ENCODE measurements around the gene TMA7B.

The TMA7B gene

DNA sequence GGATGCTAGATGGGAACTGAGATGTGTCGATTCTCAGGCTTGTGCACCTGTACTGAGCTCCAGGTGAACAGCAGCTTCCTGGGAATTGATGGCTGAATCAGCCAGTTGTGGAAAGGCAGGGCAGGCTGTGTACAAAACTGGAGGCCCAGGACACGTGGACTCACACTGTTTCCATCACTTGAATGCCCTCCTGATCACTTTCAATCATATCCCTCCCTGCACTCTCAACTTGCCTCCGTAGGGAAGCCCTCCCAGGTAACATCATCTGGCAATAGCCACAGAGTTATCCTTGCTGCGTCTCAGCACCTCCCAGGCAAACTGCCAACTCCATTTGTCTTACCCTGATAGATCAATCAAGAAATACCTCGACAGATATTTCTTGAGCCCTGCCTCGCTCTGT, 44.6 kb downstream of the TMA7B start:
- DNase-seq = no peak

DNA sequence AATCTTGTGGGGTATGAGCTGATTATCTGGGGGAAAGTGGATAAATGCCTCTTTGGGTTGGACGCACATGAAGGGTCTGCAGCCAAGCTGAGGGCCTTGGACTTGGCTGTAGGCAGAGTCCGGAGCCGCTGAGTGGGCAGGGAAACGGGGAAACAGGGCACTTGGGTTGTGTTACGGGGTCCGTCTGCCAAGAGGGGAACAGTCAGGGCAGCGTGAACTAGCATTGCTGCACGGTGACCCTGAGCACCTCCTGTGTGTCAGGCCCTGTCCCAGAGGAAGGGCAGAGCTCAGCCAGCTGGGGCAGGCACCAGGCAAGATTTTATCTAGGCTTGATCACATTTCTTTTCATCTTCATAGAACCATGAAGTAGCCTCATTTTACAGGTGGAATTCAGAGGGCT, 46.4 kb downstream of the TMA7B start:
- no peak for DNase-seq

DNA sequence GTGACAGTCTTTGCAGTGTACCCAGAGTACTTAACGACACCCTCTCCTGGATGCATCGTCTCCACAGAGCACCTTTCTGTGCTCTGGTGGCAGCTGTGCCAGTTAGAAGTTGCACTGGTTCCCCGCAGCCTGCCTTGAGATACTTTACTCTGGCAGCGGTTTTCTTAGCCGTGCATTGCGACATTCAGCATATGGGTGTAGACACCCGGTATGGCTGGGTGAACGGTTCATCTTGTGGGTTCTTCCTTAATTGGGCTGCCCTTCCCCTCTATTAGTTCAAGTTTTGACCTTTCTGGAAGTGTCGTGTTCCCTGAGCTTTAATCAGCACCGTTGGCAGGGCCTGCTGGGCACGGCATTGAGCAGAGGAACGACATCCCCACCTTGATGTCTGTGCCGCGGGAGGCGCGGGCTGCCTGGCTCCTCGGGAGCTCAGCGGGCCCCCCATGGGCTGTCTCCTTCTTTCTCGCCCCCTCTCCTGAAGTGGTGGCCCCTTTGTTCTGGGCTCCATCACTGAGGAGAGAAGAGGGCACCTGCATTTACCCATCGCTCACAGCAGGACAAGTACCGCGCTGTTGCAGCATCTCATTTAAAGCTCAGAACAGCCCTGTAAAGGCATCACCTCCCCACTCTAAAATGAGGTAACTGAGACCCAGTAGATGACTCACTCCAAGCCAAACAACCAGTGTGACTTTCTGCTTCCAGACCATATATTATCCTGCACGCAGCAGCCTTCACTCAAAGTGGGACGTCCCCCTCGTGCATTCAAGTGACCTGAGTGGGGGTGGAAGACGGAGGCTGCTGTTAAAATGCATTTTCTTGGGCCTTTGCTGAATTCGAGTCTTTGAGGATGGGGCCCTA, 47.9 kb downstream of the TMA7B start:
- no peak for DNase-seq

DNA sequence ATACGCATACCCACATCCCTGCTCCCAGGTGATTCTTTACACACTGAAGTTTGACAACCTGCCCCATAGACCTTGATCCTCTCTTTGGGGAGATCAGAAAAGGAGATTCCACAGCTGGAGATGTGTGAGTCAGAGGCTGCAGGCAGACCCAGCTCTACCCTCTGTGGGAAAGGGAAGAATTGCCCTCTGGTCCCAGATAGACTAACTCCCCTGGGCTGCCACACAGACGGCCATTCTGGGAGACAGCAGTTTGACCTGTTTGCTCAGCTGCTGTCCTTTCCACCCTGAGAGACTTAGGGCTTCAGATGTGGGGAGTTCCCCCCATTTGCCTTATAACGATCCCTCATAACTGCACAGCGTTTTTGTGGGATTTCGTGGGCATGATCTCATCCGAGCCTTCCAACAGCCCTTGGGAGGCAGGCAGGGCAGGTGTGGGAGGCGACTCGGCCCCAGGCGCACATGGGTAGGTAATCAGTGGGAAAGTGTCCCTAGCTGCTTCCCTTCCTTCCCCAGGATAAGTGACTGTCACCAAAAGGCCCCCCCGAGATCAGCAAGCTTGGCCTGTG, 48.6 kb downstream of the TMA7B start:
- DNase-seq = no peak

DNA sequence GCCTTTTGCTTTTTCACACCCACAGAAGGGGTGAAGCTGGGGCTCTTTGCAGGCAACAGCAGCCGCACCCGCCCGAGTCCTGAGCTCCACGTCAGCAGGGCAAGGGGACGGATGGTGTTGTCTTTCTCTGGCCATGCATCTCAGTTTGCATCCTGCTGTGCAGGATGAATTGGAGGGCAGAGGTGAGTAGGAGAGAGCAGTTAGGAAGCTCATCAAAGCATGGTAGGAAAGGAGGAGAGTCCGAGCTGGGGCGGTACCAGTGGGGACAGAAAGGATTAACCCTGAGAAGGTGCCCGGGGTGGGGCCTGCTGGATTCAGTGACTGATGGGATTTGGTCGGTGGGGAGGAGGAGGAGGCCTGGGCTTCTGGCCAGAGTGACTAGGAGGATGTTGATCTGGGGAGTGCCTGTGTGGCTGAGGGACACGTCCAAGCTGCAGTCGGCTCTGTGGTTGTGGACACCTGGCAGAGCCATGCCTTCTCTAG, 49.1 kb downstream of the TMA7B start:
- no peak for DNase-seq

DNA sequence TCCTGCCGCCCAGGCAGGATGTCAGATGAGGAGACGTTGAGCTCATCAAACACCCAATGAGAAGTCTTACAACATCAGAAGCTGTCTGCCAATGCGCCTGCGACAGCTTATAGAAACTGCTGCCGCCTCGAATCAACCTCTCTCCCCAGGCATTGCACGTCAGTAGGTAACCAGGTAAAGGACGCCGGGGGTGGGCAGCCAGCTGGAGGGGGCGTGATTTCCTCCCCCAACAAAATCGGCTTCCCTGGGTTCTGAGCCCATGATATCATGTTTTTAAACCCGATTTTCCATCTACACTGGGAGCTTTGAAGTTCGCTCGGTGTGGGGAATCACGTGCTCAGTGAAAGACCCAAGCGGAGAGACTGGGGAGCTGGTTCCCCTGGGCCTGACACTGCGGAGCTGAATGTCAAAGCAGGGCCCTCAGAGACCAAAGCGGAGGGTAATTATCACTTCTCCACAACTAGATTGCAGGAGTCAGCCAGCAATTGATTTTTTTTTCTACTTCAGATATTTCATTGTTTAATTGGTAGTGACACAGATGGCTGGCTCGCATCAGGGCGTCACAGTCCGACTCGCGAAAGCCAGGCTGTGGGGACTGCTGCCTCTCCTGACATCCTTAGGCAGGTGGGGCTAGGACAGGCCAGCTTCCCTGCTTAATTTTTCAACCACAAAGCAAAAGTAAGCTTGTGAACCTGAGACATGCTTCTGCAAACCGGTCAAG, 49.9 kb downstream of the TMA7B start:
- DNase-seq = no peak

DNA sequence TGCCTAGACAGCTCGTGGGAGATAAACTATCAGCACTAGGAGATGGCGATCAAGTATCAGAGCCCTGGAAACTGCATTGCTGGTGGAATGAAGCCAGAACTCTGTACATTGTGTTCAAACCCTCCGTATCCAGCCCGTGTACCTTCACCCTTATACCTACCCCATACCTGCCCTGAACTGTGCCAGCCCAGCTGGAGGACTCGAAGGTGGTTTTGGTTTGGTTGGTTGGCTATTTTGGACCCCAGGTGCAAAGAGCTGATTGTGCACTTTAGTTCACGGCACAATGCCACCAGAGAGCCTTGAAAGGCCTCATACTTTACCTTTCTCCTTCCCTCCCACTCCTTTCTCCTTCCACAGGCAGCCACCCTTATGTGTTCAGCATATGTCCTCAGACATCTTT, 50.5 kb downstream of the TMA7B start:
- no peak for DNase-seq

Measured in DMS 273 treated with DMSO at 0.1 percent for 48 hours (cell line).